ENCODE results near the gene ZFPM1.

The ZFPM1 gene

GRCh38 chr16:88494335-88495154 is 41.5 kb downstream of the ZFPM1 start:
- DNase-seq (ENCODE audit: low spot score), result no peak
- TF ChIP-seq CTCF (IDR thresholded peaks at IDR 0.05; ENCODE audit: extremely low read depth, missing control alignments), result no peak

- no peak for DNase-seq (ENCODE audit: low spot score)
- no peak for TF ChIP-seq CTCF (IDR thresholded peaks at IDR 0.05; ENCODE audit: extremely low read depth, missing control alignments)
These were observed 42.2 kb downstream of the ZFPM1 start for GRCh38 chr16:88495268-88495772.

GRCh38 chr16:88497561-88498462 is 44.7 kb downstream of the ZFPM1 start:
- DNase-seq (ENCODE audit: low spot score), result no peak
- no peak for TF ChIP-seq CTCF (IDR thresholded peaks at IDR 0.05; ENCODE audit: extremely low read depth, missing control alignments)

DNA sequence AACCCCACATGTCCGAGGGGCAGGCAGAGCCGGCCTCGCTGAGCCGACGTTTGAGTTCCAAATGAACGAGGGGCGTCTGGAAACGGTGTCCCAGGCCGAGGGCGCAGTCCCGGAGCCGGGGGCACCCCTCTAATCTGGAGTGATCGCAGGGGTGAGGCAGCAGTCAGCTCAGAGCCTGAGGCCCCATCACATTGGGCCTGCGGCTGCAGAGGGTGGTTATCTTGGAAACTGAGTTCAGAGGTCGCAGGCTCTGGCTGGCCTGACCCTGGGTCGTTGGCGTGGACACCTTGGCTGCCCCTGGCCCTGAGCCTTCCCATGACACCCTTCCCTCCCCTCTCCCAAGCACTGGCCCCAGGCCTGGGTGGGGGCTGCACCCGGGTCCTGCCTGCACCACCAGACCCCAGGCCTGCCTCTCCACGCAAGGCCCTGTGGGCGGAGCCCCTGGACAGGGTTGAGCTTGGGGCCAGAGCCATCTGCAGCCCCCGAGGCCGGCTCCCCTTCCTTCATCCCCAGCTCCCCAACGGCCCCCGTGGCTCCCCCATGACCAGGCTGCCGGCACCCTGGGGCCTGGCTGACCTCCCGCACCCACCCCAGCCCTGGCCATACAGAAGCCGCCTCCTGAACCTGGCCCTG is 45.6 kb downstream of the ZFPM1 start:
- no peak for TF ChIP-seq CTCF (IDR thresholded peaks at IDR 0.05; ENCODE audit: extremely low read depth, missing control alignments)
- no peak for DNase-seq (ENCODE audit: low spot score)

DNA sequence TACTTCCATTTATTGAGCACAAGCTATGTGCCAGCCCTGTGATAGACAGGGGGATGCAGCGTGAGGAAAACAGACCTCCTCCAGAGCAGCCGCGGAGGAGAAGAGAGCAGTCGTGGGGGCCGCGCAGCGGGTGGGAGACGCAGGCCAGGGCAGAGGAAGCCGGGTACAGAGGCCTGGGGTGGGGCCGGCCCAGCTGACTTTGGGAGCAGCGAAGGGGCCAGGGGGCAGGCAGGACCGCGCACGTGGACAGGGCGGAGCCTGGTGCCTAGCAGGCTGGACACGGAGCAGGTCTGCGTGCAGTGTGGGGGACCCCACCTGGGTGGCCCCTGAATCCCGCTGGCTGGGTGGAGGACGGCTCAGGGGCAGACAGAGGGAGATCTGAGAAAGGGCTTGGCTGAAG is 46.2 kb downstream of the ZFPM1 start:
- TF ChIP-seq CTCF (IDR thresholded peaks at IDR 0.05; ENCODE audit: extremely low read depth, missing control alignments), result no peak
- no peak for DNase-seq (ENCODE audit: low spot score)

GRCh38 chr16:88499836-88500251 is 46.8 kb downstream of the ZFPM1 start:
- DNase-seq (ENCODE audit: low spot score), result no peak
- no peak for TF ChIP-seq CTCF (IDR thresholded peaks at IDR 0.05; ENCODE audit: extremely low read depth, missing control alignments)
